ENCODE data around the gene SERPING1.

The SERPING1 gene

DNA sequence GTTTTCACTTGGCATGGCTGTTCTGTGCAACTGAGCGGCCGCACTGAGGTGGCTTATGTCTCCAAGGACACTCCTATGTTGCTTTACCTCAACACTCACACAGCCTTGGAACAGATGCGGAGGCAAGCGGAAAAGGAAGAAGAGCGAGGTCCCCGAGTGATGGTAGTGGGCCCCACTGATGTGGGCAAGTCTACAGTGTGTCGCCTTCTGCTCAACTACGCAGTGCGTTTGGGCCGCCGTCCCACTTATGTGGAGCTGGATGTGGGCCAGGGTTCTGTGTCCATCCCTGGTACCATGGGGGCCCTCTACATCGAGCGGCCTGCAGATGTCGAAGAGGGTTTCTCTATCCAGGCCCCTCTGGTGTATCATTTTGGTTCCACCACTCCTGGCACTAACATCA is 62.2 kb downstream of the SERPING1 start:
- Histone ChIP-seq H3K36me3 (ENCODE audit: control insufficient read depth, insufficient read depth, low read length) (no peaks in the 10 kb centered on the region), H3K9ac (no peak overlapping the region), H2AFZ (no peak overlapping the region), H3K79me2 (peaks cover 2% of the 10 kb centered on the region), H3K27me3 (ENCODE audit: control insufficient read depth, insufficient read depth, low read length) (no peaks in the 10 kb centered on the region), H3K4me1 (no peaks in the 10 kb centered on the region), H3K4me2 (ENCODE audit: low read length) (no peak overlapping the region), H3K9me3 (ENCODE audit: control insufficient read depth, low read length) (no peaks in the 10 kb centered on the region), H3K27ac (no peak overlapping the region), H3K4me3 (ENCODE audit: low read depth, low read length) (no peak overlapping the region)
- TF ChIP-seq, protein P1, sequence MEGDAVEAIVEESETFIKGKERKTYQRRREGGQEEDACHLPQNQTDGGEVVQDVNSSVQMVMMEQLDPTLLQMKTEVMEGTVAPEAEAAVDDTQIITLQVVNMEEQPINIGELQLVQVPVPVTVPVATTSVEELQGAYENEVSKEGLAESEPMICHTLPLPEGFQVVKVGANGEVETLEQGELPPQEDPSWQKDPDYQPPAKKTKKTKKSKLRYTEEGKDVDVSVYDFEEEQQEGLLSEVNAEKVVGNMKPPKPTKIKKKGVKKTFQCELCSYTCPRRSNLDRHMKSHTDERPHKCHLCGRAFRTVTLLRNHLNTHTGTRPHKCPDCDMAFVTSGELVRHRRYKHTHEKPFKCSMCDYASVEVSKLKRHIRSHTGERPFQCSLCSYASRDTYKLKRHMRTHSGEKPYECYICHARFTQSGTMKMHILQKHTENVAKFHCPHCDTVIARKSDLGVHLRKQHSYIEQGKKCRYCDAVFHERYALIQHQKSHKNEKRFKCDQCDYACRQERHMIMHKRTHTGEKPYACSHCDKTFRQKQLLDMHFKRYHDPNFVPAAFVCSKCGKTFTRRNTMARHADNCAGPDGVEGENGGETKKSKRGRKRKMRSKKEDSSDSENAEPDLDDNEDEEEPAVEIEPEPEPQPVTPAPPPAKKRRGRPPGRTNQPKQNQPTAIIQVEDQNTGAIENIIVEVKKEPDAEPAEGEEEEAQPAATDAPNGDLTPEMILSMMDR (IDR thresholded peaks at IDR 0.05), result no peak

DNA sequence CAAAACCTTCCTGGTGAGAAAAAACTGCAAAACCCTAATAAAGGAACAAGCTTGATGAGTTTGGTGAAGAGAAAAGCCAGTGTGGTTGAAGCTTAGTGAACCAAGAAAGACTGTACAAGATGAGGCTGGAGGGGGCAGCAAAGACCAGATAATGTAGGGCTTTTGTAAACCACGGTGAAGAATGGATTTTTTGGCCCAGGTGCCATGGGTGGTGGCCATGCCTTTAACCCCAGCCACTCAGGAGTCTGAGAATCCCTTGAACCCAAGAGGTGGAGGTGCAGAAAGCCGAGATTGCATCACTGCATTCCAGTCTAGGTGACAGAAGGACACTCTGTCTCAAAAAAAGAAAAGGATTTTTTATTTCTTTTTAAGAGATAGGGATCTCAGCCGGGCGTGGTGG is 65.4 kb downstream of the SERPING1 start:
- Histone ChIP-seq H3K36me3 (ENCODE audit: control insufficient read depth, insufficient read depth, low read length) (no peaks in the 10 kb centered on the region), H3K4me1 (no peaks in the 10 kb centered on the region), H2AFZ (no peak overlapping the region), H3K79me2 (peaks cover 2% of the 10 kb centered on the region), H3K27ac (no peak overlapping the region), H3K9me3 (ENCODE audit: control insufficient read depth, low read length) (no peaks in the 10 kb centered on the region), H3K4me3 (ENCODE audit: low read depth, low read length) (no peak overlapping the region), H3K27me3 (ENCODE audit: control insufficient read depth, insufficient read depth, low read length) (no peaks in the 10 kb centered on the region), H3K4me2 (ENCODE audit: low read length) (no peak overlapping the region), H3K9ac (no peak overlapping the region)
- TF ChIP-seq, protein P1 (IDR thresholded peaks at IDR 0.05), result no peak

DNA sequence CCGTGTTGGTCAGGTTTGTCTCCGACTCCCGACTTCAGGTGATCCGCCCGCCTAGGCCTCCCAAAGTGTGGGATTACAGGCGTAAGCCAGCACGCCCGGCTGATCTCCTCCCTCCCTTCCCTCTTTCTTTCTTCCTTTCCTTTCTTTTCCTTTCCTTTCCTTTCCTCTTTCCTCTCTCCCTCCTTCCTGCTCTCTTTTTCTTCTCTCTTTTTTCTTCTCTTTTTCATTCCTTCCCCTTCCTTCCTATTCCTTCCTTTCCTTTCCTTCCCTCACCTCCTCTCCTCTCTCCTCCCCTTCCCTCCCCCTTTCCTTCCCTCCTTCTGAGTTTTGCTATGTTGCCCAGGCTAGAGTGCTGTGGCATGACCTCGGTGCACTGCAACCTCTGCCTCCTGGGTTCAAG is 66.5 kb downstream of the SERPING1 start:
- Histone ChIP-seq H3K27me3 (ENCODE audit: control insufficient read depth, insufficient read depth, low read length) (no peaks in the 10 kb centered on the region), H3K4me3 (ENCODE audit: low read depth, low read length) (no peak overlapping the region), H3K9me3 (ENCODE audit: control insufficient read depth, low read length) (no peaks in the 10 kb centered on the region), H2AFZ (no peak overlapping the region), H3K9ac (no peak overlapping the region), H3K27ac (no peak overlapping the region), H3K4me2 (ENCODE audit: low read length) (no peak overlapping the region), H3K36me3 (ENCODE audit: control insufficient read depth, insufficient read depth, low read length) (no peaks in the 10 kb centered on the region), H3K79me2 (peaks cover 2% of the 10 kb centered on the region), H3K4me1 (peaks cover 1% of the 10 kb centered on the region)
- TF ChIP-seq, protein P1 (IDR thresholded peaks at IDR 0.05), result no peak
